NCI-H2029 treated with DMSO at 0.1 percent for 48 hours (cell line): ENCODE data around the gene RPL35A.
"Not testable (repeated sequence)": the region's sequence is repeated elsewhere in the genome, so short reads cannot be mapped to it uniquely, and the experiment has no call there.

ENCODE experiments used
- DNase-seq: peaks from one replicate; lab custom pipeline; 2025; lab: John Stamatoyannopoulos, UW

Gene RPL35A

GRCh38 chr3:197952440-197952839 is 2.5 kb downstream of the RPL35A start:
- no peak for DNase-seq

GRCh38 chr3:197953325-197953724 is 3.3 kb downstream of the RPL35A start:
- DNase-seq, result no peak

- DNase-seq, result no peak
Measured at GRCh38 chr3:197953881-197954280, 3.9 kb downstream of the RPL35A start.

GRCh38 chr3:197955892-197956477 is 6.0 kb downstream of the RPL35A start:
- no peak for DNase-seq

GRCh38 chr3:197956626-197956988 is 6.6 kb downstream of the RPL35A start:
- DNase-seq, result no peak

GRCh38 chr3:197957790-197958133 is 7.8 kb downstream of the RPL35A start:
- no peak for DNase-seq

- no peak for DNase-seq
Measured at GRCh38 chr3:197958346-197958745, 8.4 kb downstream of the RPL35A start.

GRCh38 chr3:197958848-197959247 is 8.9 kb downstream of the RPL35A start:
- DNase-seq, result not testable (repeated sequence)

GRCh38 chr3:197959500-197959890 is 9.5 kb downstream of the RPL35A start:
- DNase-seq, result no peak

GRCh38 chr3:197959891-197960693 is 10.1 kb downstream of the RPL35A start, which contains the start of gene LMLN:
TSS of gene LMLN (plus strand) at chr3:197960217. CDS start at chr3:197960246, 29 bp downstream.
- peak; percentile 67 for DNase-seq

- DNase-seq, result no peak
Measured at GRCh38 chr3:197960694-197961581, 10.9 kb downstream of the RPL35A start.

- DNase-seq, result no peak
Measured at GRCh38 chr3:197961582-197961945, 11.6 kb downstream of the RPL35A start.

GRCh38 chr3:197963019-197963637 is 13.1 kb downstream of the RPL35A start:
- no peak for DNase-seq

GRCh38 chr3:197967337-197967989 is 17.5 kb downstream of the RPL35A start:
- DNase-seq, result not testable (repeated sequence)

- no peak for DNase-seq
Measured at GRCh38 chr3:197970588-197970987, 20.6 kb downstream of the RPL35A start.

GRCh38 chr3:197974016-197974415 is 24.0 kb downstream of the RPL35A start:
- no peak for DNase-seq

- no peak for DNase-seq
Measured at GRCh38 chr3:197975311-197975710, 25.3 kb downstream of the RPL35A start.

- DNase-seq, result no peak
Measured at GRCh38 chr3:197983076-197983475, 33.1 kb downstream of the RPL35A start.

- DNase-seq, result no peak
Measured at GRCh38 chr3:197989651-197990050, 39.7 kb downstream of the RPL35A start.

- DNase-seq, result no peak
Measured at GRCh38 chr3:197994736-197995135, 44.7 kb downstream of the RPL35A start.

- no peak for DNase-seq
Measured at GRCh38 chr3:197996855-197997254, 46.9 kb downstream of the RPL35A start.

- DNase-seq, result no peak
Measured at GRCh38 chr3:197997936-197998335, 47.9 kb downstream of the RPL35A start.
